Lower lobe of right lung (tissue), 2 donors: ENCODE measurements around the gene MAT2A. TPM values are rescaled to one million over a fixed set of nuclear protein-coding genes. Genes with fewer than 3 reads are reported as not detected.

Experiments used
- ATAC-seq, 2 donors: fragments of 200-7000 bp; cut with Tn5 transposase; one replicate each; pipeline ENCODE4 v1.9.1; 2020 to 2022; ENCODE audit warnings: mild to moderate bottlenecking in 2 of 2, moderate library complexity in 2 of 2
- DNase-seq: peaks from one replicate; pipeline ENCODE4 v3.0.0-alpha.2; 2020
- H3K27ac ChIP-seq: fragments of 200-600 bp; one replicate; pipeline ENCODE4 v1.8.0; 2022
- H3K27me3 ChIP-seq: fragments of 200-600 bp; one replicate; pipeline ENCODE4 v1.8.0; 2022; ENCODE audit warnings: low read depth
- H3K36me3 ChIP-seq: fragments of 200-600 bp; one replicate; pipeline ENCODE4 v1.8.0; 2022; ENCODE audit warnings: mild to moderate bottlenecking
- H3K4me1 ChIP-seq: fragments of 200-600 bp; one replicate; pipeline ENCODE4 v1.8.0; 2022
- H3K4me3 ChIP-seq: fragments of 200-600 bp; one replicate; pipeline ENCODE4 v1.8.0; 2022; ENCODE audit warnings: mild to moderate bottlenecking
- H3K9me3 ChIP-seq: fragments of 200-600 bp; one replicate; pipeline ENCODE4 v1.8.0; 2022
- CTCF ChIP-seq: fragments of 200-600 bp; IDR thresholded peaks from one replicate; pipeline ENCODE4 v1.8.0; 2022; ENCODE audit warnings: antibody characterized with exemption, mild to moderate bottlenecking
- intact Hi-C: fragments of 100-400 bp; cut with DNase I; formaldehyde crosslinking; loops from one replicate; pipeline ENCODE4 v1.11.0; 2022
- total RNA-seq: library from RNA; stranded (reverse); fragmentation: NEBNext Ultra II Directional; extraction: Animal tissue kit (Norgen Biotek cat#: 25700); gene quantifications from one replicate; pipeline ENCODE4 v1.2.1, GENCODE V29; 2021
- donor health status: DM: no; HTN: yes; CAD: no; lungs with severe emphysema.

Gene MAT2A
- total RNA-seq, 1 donor from 2014 or later: 183 TPM

DNA sequence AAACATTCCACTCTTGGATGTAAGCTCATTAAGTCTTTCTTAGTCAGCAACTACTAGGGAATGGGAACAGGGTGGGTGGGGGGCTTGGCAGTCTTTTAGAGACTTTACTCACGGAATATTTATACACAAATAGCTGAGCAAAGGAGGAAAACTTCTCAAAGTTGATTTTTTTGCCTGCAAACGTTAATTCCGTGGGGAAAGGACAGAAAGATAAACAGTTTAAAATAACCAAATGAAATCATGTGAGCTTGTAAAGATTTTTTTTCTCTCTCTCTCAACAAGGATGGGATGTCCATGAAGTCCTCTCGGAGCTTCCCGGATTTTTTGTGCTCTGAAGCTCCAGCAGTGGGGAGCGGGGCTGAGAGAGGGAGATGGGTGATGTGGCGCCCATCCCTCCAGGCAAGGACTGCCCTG lies 32.2 kb upstream of the MAT2A start:
- Histone ChIP-seq H3K4me1 (peaks cover 29% of the 10 kb centered on the region), H3K27me3 (no peaks in the 10 kb centered on the region), H3K27ac (no peak overlapping the region), H3K36me3 (no peaks in the 10 kb centered on the region), H3K4me3 (no peak overlapping the region), H3K9me3 (no peaks in the 10 kb centered on the region)
- intact Hi-C loops: no loop called here
- DNase-seq: no peak
- ATAC-seq: no peak
- TF ChIP-seq CTCF: no peak

DNA sequence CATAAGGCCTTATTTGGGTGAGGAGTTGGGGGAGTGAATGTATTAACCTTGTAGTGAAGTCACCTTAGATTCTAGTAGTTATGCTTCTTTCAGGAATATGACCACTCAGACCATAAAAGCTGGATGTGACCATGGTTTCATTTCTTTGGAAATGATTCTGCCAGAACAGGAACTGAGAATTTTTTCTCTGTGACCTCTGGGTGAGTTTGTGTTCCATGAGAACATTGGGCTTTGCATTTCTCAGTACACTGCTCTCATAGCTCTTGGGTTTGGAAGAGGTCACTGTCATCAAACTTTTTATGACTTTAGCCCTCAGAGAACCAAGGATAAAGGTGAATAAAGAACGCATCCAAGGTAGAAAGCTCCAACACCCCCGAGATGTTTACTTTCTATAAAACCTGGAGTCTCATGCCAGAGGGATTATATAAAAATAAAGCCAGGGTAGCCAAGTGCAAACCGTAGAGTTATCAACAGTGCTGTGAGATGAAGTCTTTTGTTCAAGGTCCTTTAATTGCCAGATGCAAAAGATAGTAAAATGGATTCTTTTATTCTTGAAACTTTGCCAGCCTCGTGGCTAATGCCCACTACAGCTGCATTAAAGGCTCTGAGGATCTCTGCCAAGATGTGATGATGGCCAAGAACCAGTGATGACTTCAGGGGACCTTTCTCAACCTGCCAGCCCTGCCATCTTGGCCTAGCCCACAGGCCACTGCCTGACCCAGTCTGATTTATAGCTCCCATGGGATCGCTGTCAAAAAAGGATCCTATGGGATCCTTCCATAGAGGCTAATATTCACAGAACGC lies 27.8 kb upstream of the MAT2A start:
- intact Hi-C loops: no loop called here
- DNase-seq: no peak
- no peak for TF ChIP-seq CTCF
- H3K9me3 ChIP-seq: no peaks in the 10 kb centered on the region
- no peak overlapping the region for H3K4me3 ChIP-seq
- H3K36me3 ChIP-seq: no peaks in the 10 kb centered on the region
- H3K27me3 ChIP-seq: no peaks in the 10 kb centered on the region
- H3K27ac ChIP-seq: peak overlapping the region; percentile 18
- peak; percentile 32 to 41 for ATAC-seq
- peaks cover 11% of the 10 kb centered on the region for H3K4me1 ChIP-seq

GRCh38 chr2:85514323-85514722 lies 24.6 kb upstream of the MAT2A start:
- Histone ChIP-seq H3K27ac (no peak overlapping the region), H3K9me3 (no peaks in the 10 kb centered on the region), H3K4me1 (peaks cover 17% of the 10 kb centered on the region), H3K27me3 (no peaks in the 10 kb centered on the region), H3K36me3 (no peaks in the 10 kb centered on the region), H3K4me3 (no peak overlapping the region)
- ATAC-seq: no peak
- intact Hi-C loops: no loop called here
- DNase-seq: no peak
- no peak for TF ChIP-seq CTCF

DNA sequence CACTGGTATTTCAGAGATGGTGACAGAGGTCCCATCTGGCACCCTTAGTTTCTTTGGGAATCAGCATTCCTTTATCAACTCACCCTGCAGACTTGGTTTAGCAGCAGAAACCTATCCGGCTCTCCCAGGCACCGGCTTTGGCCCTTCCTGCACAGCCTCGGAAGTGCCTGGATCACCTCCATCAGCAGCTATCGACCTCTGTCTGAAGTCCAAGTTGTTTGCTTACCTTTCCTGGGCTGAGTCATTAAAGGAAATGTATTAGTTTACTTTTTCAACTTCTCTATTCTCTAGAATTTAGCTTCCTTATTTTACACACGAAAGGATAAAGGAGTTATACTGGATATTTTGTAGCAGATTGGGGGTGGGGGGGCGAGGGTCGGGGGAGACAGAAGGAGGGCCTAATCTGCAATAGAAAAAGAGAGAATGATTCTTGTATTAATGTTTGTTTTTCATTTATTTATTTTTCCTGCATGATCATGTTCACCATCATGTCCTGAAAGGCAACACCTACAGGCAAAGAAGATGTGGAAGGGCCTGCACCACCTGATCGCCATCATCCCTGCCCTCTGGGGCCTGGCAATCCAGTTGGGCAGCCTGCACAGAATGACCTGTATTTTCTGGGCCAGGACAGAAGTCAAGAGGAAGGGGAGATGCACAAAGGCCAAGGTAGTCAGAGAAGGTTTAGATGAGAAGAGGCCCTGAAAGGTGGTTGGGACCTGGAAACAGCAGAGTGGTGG lies 22.1 kb upstream of the MAT2A start:
- TF ChIP-seq CTCF: no peak
- peaks cover 5% of the 10 kb centered on the region for H3K4me1 ChIP-seq
- H3K36me3 ChIP-seq: no peaks in the 10 kb centered on the region
- H3K9me3 ChIP-seq: no peaks in the 10 kb centered on the region
- ATAC-seq: peak; percentile 35 to 75
- H3K4me3 ChIP-seq: no peak overlapping the region
- H3K27me3 ChIP-seq: no peaks in the 10 kb centered on the region
- H3K27ac ChIP-seq: no peak overlapping the region
- intact Hi-C loops: no loop called here
- DNase-seq: no peak

DNA sequence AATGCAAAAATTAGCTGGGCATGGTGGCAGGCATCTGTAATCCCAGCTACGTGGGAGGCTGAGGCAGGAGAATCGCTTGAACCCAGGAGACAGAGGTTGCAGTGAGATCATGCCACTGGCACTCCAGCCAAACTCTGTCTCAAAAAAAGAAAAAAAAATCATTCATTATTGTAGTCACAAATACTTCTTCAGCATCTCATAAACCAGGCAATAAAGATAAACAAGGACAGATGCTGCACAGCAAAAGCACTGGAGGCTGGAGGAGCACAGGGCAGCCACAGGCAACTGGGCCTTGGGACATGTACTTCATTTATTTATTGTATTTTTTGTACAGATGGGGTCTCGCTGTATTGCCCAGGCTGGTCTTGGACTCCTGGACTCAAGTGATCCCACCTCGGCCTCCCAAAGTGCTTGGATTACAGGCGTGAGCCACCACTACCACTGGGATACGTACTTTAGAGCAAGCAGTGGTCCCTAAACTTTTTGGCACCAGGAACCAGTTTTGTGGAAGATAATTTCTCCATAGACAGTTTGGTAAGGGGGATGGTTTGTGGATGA lies 16.8 kb upstream of the MAT2A start:
- Histone ChIP-seq H3K27ac (no peak overlapping the region), H3K27me3 (no peaks in the 10 kb centered on the region), H3K4me1 (peaks cover 16% of the 10 kb centered on the region), H3K4me3 (no peak overlapping the region), H3K36me3 (no peaks in the 10 kb centered on the region), H3K9me3 (no peaks in the 10 kb centered on the region)
- TF ChIP-seq CTCF: no peak
- DNase-seq: no peak
- ATAC-seq: no peak
- intact Hi-C loops: no loop called here
